H1 (cell line): ENCODE data around the gene BRIP1. TPM values are rescaled to one million over a fixed set of nuclear protein-coding genes. Genes with fewer than 3 reads are reported as not detected.

ENCODE experiments used
- CTCF ChIA-PET: fragments of 300-600 bp; sonication (Branson Sonifier 250); formaldehyde crosslinking; loops from one replicate; lab custom pipeline; 2021; ENCODE audit not compliant: partially characterized antibody; lab: Charles Lee
- POLR2A ChIA-PET: fragments of 300-600 bp; sonication (Branson Sonifier 250); formaldehyde crosslinking; loops from one replicate; lab custom pipeline; 2021; ENCODE audit warnings: inconsistent platforms; ENCODE audit not compliant: partially characterized antibody; lab: Charles Lee
- DNase-seq, 2 experiments: peaks; one replicate each; pipeline versions ENCODE4 v3.0.0 to v3.0.0-alpha.2; 2010 to 2022; ENCODE audit warnings: low spot score in 2 of 2, low read depth in 1 of 2, mixed read lengths in 1 of 2
- FAIRE-seq: peaks from 2 replicates; lab custom pipeline; 2011; peaks lifted over from hg19 to GRCh38; lab: Jason Lieb, UNC
- H2AFZ ChIP-seq: 2 replicates; pipeline ENCODE4 v1.8.1; 2012; ENCODE audit warnings: low read length, inconsistent platforms
- H2AK5ac ChIP-seq: 2 replicates; pipeline ENCODE4 v1.6.1; 2013; ENCODE audit warnings: low read depth, low read length
- H2BK120ac ChIP-seq: replicated peaks from 2 replicates; pipeline ENCODE3; 2013; ENCODE audit warnings: low read depth, low read length, inconsistent platforms
- H2BK12ac ChIP-seq: 2 replicates; pipeline ENCODE4 v1.6.1; 2013; ENCODE audit warnings: low read depth, low read length
- H2BK15ac ChIP-seq: 2 replicates; pipeline ENCODE4 v1.6.1; 2013; ENCODE audit warnings: low read length
- H2BK20ac ChIP-seq: 2 replicates; pipeline ENCODE4 v1.6.1; 2013; ENCODE audit warnings: low read length
- H2BK5ac ChIP-seq: 2 replicates; pipeline ENCODE4 v1.6.1; 2013; ENCODE audit warnings: low read depth, low read length
- H3K14ac ChIP-seq: 2 replicates; pipeline ENCODE4 v1.6.1; 2013; ENCODE audit warnings: inconsistent platforms; ENCODE audit not compliant: insufficient read length
- H3K18ac ChIP-seq: 2 replicates; pipeline ENCODE4 v1.6.1; 2013; ENCODE audit warnings: low read length; ENCODE audit errors: extremely low read depth
- H3K23ac ChIP-seq: 2 replicates; pipeline ENCODE4 v1.6.1; 2013; ENCODE audit warnings: inconsistent platforms; ENCODE audit not compliant: insufficient read length
- H3K23me2 ChIP-seq: 2 replicates; pipeline ENCODE4 v1.6.1; 2013; ENCODE audit warnings: low read depth, low read length
- H3K27ac ChIP-seq: 2 replicates; pipeline ENCODE4 v1.6.1; 2011; ENCODE audit warnings: low read depth, low read length, inconsistent platforms
- H3K27me3 ChIP-seq, 4 experiments: replicated peaks in 1 of 4; 1 replicate in 1 of 4; 2 replicates in 3 of 4; pipeline versions ENCODE4 v1.6.1 to v1.8.1; 2011 to 2013; ENCODE audit warnings: low read length in 3 of 4, mild to moderate bottlenecking in 3 of 4, inconsistent platforms in 2 of 4, mixed read lengths in 2 of 4, moderate library complexity in 1 of 4; ENCODE audit not compliant: control insufficient read depth in 3 of 4, insufficient read depth in 3 of 4; ENCODE audit errors: extremely low read depth in 1 of 4
- H3K36me3 ChIP-seq, 4 experiments: 2 replicates each; pipeline versions ENCODE4 v1.6.1 to v1.8.1; 2011 to 2013; ENCODE audit warnings: mild to moderate bottlenecking in 4 of 4, low read length in 3 of 4, moderate library complexity in 2 of 4, control low read depth in 1 of 4, inconsistent platforms in 1 of 4; ENCODE audit not compliant: insufficient read depth in 4 of 4, control insufficient read depth in 2 of 4
- H3K4ac ChIP-seq: replicated peaks from 2 replicates; pipeline ENCODE3; 2013; ENCODE audit warnings: low read length, low read depth, mixed read lengths, inconsistent platforms; ENCODE audit not compliant: insufficient read length
- H3K4me1 ChIP-seq, 4 experiments: replicated peaks in 1 of 4; 1 replicate in 1 of 4; 2 replicates in 3 of 4; pipeline versions ENCODE4 v1.6.1 to v1.8.1; 2011 to 2013; ENCODE audit warnings: low read length in 3 of 4, inconsistent platforms in 2 of 4, mixed read lengths in 1 of 4; ENCODE audit not compliant: insufficient read depth in 4 of 4, control insufficient read depth in 3 of 4
- H3K4me2 ChIP-seq, 2 experiments: 2 replicates each; pipeline versions ENCODE4 v1.6.1 to v1.8.1; 2011 to 2013; ENCODE audit warnings: low read depth in 2 of 2, low read length in 2 of 2, control low read depth in 1 of 2, inconsistent platforms in 1 of 2, mild to moderate bottlenecking in 1 of 2; ENCODE audit not compliant: insufficient read depth in 1 of 2
- H3K4me3 ChIP-seq, 4 experiments: fragments of 200-600, 300-600 bp in 1 of 4; sonication (generic), shearing (Covaris generic), sonication (Bioruptor Twin) in 1 of 4; 2 replicates each; pipeline versions ENCODE4 v1.5.1 to v1.8.1; 2011 to 2016; ENCODE audit warnings: low read length in 4 of 4, low read depth in 3 of 4, control low read depth in 2 of 4, inconsistent platforms in 2 of 4, mild to moderate bottlenecking in 2 of 4, mixed read lengths in 1 of 4, moderate library complexity in 1 of 4; ENCODE audit not compliant: insufficient read depth in 2 of 4; ENCODE audit errors: extremely low read depth in 1 of 4
- H3K56ac ChIP-seq: replicated peaks from 2 replicates; pipeline ENCODE3; 2013; ENCODE audit warnings: low read depth, mild to moderate bottlenecking, mixed read lengths, low read length, inconsistent platforms; ENCODE audit not compliant: insufficient read length
- H3K79me1 ChIP-seq: 2 replicates; pipeline ENCODE4 v1.6.1; 2013; ENCODE audit warnings: low read depth, low read length, control low read depth
- H3K79me2 ChIP-seq, 2 experiments: 2 replicates each; pipeline versions ENCODE4 v1.6.1 to v1.8.1; 2012 to 2013; ENCODE audit warnings: low read length in 2 of 2, mild to moderate bottlenecking in 2 of 2, inconsistent platforms in 1 of 2; ENCODE audit not compliant: insufficient read depth in 2 of 2, control insufficient read depth in 1 of 2
- H3K9ac ChIP-seq, 4 experiments: replicated peaks in 1 of 4; 1 replicate in 1 of 4; 2 replicates in 3 of 4; pipeline versions ENCODE4 v1.6.1 to v1.8.1; 2011 to 2013; ENCODE audit warnings: low read depth in 3 of 4, low read length in 3 of 4, control low read depth in 2 of 4, mild to moderate bottlenecking in 2 of 4, moderate library complexity in 2 of 4, inconsistent platforms in 1 of 4; ENCODE audit errors: extremely low read depth in 1 of 4
- H3K9me3 ChIP-seq, 2 experiments: 2 replicates each; pipeline versions ENCODE4 v1.6.1 to v1.8.1; 2012 to 2013; ENCODE audit warnings: mild to moderate bottlenecking in 2 of 2, moderate library complexity in 2 of 2, control low read depth in 1 of 2, inconsistent platforms in 1 of 2, low read depth in 1 of 2, low read length in 1 of 2, mixed read lengths in 1 of 2; ENCODE audit not compliant: insufficient read depth in 2 of 2
- H4K20me1 ChIP-seq, 2 experiments: replicated peaks in 1 of 2; 2 replicates each; pipeline versions ENCODE3 to v1.8.1; 2011 to 2013; ENCODE audit warnings: inconsistent platforms in 2 of 2, low read length in 2 of 2, mild to moderate bottlenecking in 1 of 2; ENCODE audit not compliant: insufficient read depth in 2 of 2, control insufficient read depth in 1 of 2
- H4K5ac ChIP-seq: 2 replicates; pipeline ENCODE4 v1.6.1; 2013; ENCODE audit warnings: low read length, low read depth, mixed read lengths, inconsistent platforms; ENCODE audit not compliant: insufficient read length
- H4K8ac ChIP-seq: 2 replicates; pipeline ENCODE4 v1.8.0; 2013; ENCODE audit warnings: mild to moderate bottlenecking, moderate library complexity, low read length, inconsistent platforms; ENCODE audit not compliant: insufficient read depth; ENCODE audit errors: extremely low read depth
- H4K91ac ChIP-seq: replicated peaks from 2 replicates; pipeline ENCODE3; 2013; ENCODE audit warnings: low read length, mixed read lengths, inconsistent platforms; ENCODE audit not compliant: insufficient read length
- ATF2 ChIP-seq: IDR thresholded peaks from 2 replicates; pipeline ENCODE4 v1.6.1; 2012; ENCODE audit warnings: low read length, inconsistent platforms
- JUN ChIP-seq: IDR thresholded peaks from 2 replicates; pipeline ENCODE4 v1.6.1; 2011; ENCODE audit warnings: low read depth, mild to moderate bottlenecking, improper control_type of control experiment, low read length
- NRF1 ChIP-seq: IDR thresholded peaks from 2 replicates; pipeline ENCODE4 v1.6.1; 2011; ENCODE audit warnings: mild to moderate bottlenecking, low read depth, low read length, improper control_type of control experiment
- RBBP5 ChIP-seq: IDR thresholded peaks from 2 replicates; pipeline ENCODE4 v1.7.1; 2012; ENCODE audit warnings: low read depth, mild to moderate bottlenecking, inconsistent platforms, low read length, moderate library complexity, borderline replicate concordance
- SIRT6 ChIP-seq: IDR thresholded peaks from one replicate; pipeline ENCODE4 v1.7.1; 2012; ENCODE audit warnings: low read length, inconsistent platforms
- SUZ12 ChIP-seq: fragments of 200-600 bp; sonication (generic); IDR thresholded peaks from 2 replicates; pipeline ENCODE4 v1.6.1; 2012; ENCODE audit warnings: mild to moderate bottlenecking, inconsistent platforms, low read length, moderate library complexity, mixed read lengths
- TCF12 ChIP-seq: IDR thresholded peaks from 2 replicates; pipeline ENCODE4 v1.6.1; 2011; ENCODE audit warnings: low read depth, mild to moderate bottlenecking, low read length
- WGBS, 2 experiments: shearing (Covaris generic) in 1 of 2; methylation state at CpG; one replicate each; pipeline versions ENCODE4 v1.1.6 to v1.1.7; 2013 to 2015; ENCODE audit warnings: low lambda C conversion rate in 2 of 2, mixed read lengths in 2 of 2, inconsistent platforms in 1 of 2, low coverage in 1 of 2, missing lambda C conversion rate in 1 of 2; ENCODE audit not compliant: insufficient replicate concordance in 2 of 2, insufficient coverage in 1 of 2, insufficient read length in 1 of 2; ENCODE audit errors: extremely low coverage in 1 of 2, missing lambda C conversion rate in 1 of 2; 5-methylcytosine and 5-hydroxymethylcytosine counted together
- polyA plus RNA-seq, 7 experiments: library from polyadenylated mRNA; depleted of rRNA in 3 of 7; stranded (reverse) in 5 of 7; unstranded in 2 of 7; fragments of >200 nt in 5 of 7; fragments of 200-250 nt in 2 of 7; gene quantifications; 1 replicate in 5 of 7; 2 replicates in 1 of 7; 4 replicates in 1 of 7; pipeline versions ENCODE4 v1.2.1 to v1.2.3, GENCODE V29; 2011 to 2013; ENCODE audit warnings: missing spikeins in 2 of 7, mixed read lengths in 2 of 7
- total RNA-seq: library from RNA; stranded (reverse); fragmentation: NEBNext Ultra II Directional; extraction: Animal tissue kit (Norgen Biotek cat#: 25700); gene quantifications from 2 replicates; pipeline ENCODE4 v1.2.1, GENCODE V29; 2021

Gene BRIP1
- total and polyA plus RNA-seq, 2 of the 8 experiments (the other 6 are each of a cell fraction or from before 2014, with no cell fraction given): 5.8 to 19.2 TPM

- Histone ChIP-seq H3K23ac (no peak overlapping the region), H3K18ac (no peak overlapping the region), H4K20me1 (no peaks in the 10 kb centered on the region), H3K14ac (no peak overlapping the region), H3K23me2 (no peaks in the 10 kb centered on the region), H4K5ac (no peak overlapping the region), H3K4me3 (no peak overlapping the region), H2BK12ac (no peak overlapping the region), H2BK5ac (no peak overlapping the region), H3K4ac (no peak overlapping the region), H3K79me2 (no peaks in the 10 kb centered on the region), H3K9me3 (no peaks in the 10 kb centered on the region), H2BK120ac (no peak overlapping the region), H3K56ac (no peak overlapping the region), H3K27ac (no peak overlapping the region), H2AK5ac (no peak overlapping the region), H3K36me3 (no peaks in the 10 kb centered on the region; a peak in 1 of 8 replicates), H4K91ac (no peak overlapping the region), H2AFZ (no peak overlapping the region), H2BK20ac (no peak overlapping the region), H3K9ac (no peak overlapping the region), H4K8ac (no peak overlapping the region), H3K79me1 (no peaks in the 10 kb centered on the region), H3K4me1 (no peaks in the 10 kb centered on the region), H3K27me3 (no peaks in the 10 kb centered on the region), H2BK15ac (no peak overlapping the region), H3K4me2 (no peak overlapping the region)
- FAIRE-seq (no peak), DNase-seq (no peak)
- ChIA-PET CTCF (no interaction called here), POLR2A (no interaction called here)
- 83% methylated on average over 4 of the region's 4 CpGs; no CpG with 5 or more reads in 1 of the 2 experiments for WGBS, 2 experiments
- no peak for TF ChIP-seq NRF1
- TF ChIP-seq SUZ12: no peak
- no peak for TF ChIP-seq JUN
- no peak for TF ChIP-seq ATF2
- no peak for TF ChIP-seq RBBP5
- TF ChIP-seq TCF12: no peak
- no peak for TF ChIP-seq SIRT6
Measured at GRCh38 chr17:61784510-61784909, 78.8 kb downstream of the BRIP1 start.
